Non-pigmented ciliary epithelial cell (primary cell): ENCODE results near the gene COQ4.

Experiments used
- DNase-seq: peaks from one replicate; pipeline ENCODE4 v3.0.0-alpha.2; 2010; ENCODE audit warnings: low read depth

COQ4 gene

GRCh38 chr9:128372784-128373183 is 50.1 kb downstream of the COQ4 start:
- no peak for DNase-seq

GRCh38 chr9:128374221-128374675 is 51.6 kb downstream of the COQ4 start:
- DNase-seq = no peak

- DNase-seq = no peak
These were observed 53.2 kb downstream of the COQ4 start for GRCh38 chr9:128375865-128376264.

GRCh38 chr9:128382261-128382660 is 59.6 kb downstream of the COQ4 start:
- DNase-seq = no peak

- no peak for DNase-seq
These were observed 60.5 kb downstream of the COQ4 start for GRCh38 chr9:128383007-128383753.
